NCI-H1092 (cell line): ENCODE results near the gene COL8A2.

Experiments
- DNase-seq: peaks from one replicate; lab custom pipeline; 2025; lab: John Stamatoyannopoulos, UW

COL8A2 gene

GRCh38 chr1:36114371-36114770 lies 10.7 kb downstream of the COL8A2 start:
- DNase-seq, result no peak

DNA sequence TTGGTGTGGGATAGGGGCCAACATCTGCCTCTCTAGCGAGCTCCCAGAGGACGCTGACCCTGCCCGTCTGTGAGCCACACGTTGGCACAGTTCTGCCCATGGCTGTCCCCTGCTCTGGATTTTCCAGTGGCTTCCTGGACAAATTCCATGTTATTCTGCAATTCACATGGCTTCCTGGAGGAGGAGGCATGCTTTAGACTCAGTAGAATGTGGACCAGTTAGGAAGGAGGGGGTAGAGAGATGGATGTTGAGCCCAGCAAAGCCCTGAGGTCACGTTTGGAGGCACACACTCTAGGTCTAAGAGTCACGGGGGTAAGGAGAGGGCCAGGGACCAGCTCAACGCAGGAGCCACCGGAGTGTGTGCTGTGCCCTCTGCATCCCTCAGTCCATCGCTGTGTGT lies 12.2 kb downstream of the COL8A2 start:
- no peak for DNase-seq

- DNase-seq, result no peak
These were observed 13.9 kb downstream of the COL8A2 start for GRCh38 chr1:36111151-36111550.

GRCh38 chr1:36109041-36109679 lies 15.9 kb downstream of the COL8A2 start:
- no peak for DNase-seq

DNA sequence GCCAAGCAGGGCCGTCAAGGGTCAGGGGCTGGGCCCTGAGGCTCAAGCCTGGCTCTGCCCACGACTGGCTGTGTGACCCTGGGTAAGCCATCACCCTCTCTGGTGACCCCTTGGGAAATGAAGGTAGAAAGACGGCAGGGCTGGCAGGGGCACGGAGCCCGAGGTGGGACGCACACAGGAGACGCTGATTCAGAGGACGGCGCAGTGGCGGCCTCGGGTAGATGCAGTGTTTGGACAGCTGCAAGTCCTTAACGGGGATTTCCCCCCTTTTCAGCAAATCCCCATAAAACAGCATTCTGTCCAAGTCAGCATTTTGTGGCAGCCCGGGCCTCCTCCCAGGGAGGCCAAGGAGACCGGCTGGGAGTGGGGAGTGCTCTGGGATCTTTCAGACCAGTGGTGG lies 16.7 kb downstream of the COL8A2 start:
- no peak for DNase-seq

DNA sequence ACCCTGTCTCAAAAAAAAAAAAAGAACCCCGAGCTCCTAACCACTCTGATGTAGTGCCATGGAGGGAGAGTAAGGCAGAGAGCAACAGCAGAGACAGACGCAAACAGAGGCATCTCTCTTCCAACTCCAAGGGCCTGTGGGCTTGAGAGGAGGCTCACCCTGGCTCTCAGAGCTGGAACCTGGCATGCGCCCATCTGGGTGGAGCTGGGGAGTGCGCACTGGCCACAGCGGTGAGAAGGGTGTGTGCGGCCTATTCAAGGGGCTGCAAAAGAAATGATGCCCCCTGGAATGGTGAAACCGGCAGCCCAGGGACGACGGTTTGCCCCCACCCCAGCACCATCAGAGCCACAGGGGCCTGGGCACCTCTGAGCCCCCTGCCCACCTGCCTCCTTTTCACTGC lies 17.6 kb downstream of the COL8A2 start:
- peak; percentile 17 for DNase-seq

DNA sequence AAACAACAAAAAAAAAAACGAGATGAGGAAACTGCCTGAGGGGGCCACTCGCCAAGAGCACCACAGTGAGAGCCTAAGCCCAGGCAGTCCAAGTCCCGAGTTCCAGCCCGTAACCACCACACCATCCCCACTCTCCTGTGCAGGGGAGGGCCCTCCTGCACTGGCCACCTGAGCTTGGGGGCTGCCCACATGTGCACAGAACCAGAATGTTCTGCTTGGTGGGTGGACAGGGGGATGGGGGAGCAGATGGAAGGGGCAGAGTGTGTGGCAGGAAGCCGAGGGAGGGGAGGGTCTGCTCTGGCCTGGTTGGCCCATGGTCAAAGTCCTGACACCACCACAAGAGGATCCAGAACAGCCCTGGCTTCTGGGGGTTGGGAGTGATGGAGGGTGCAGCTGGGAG lies 18.8 kb downstream of the COL8A2 start:
- no peak for DNase-seq

- DNase-seq, result no peak
These were observed 23.5 kb downstream of the COL8A2 start for GRCh38 chr1:36101546-36101945.

- no peak for DNase-seq
These were observed 24.6 kb downstream of the COL8A2 start for GRCh38 chr1:36100376-36100775.

DNA sequence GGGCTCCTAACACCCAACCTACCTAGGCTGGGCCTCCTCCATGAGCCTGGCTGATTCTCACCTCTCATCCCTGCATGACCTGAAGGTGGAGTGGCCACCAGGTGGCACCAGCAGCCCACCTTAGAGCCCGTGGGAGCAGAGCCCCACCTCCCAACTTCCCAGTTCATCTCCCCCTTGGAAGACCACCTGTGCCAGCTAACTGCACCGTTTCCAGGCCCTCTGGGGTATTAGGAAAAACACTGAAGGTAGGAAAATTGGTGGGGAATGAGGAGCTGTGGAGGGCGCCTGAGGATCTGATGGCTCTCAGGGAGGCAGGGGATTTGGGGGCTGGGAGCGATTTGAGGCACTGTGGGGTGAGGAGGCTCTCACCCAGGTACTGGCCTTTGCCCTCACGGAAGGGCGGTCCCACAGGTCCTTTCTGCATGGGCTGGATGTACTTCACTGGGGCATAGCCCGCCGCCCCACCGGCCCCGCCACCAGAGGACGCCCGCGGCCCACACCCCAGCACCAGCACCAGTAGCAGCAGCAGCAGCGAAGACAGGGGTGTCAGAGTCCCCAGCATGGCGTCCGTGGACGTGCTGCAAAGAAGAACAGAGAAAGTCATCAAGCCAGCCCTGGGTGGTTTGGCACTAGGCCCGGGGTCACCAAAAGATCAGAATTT lies 25.2 kb downstream of the COL8A2 start:
- peak; percentile 75 for DNase-seq

DNA sequence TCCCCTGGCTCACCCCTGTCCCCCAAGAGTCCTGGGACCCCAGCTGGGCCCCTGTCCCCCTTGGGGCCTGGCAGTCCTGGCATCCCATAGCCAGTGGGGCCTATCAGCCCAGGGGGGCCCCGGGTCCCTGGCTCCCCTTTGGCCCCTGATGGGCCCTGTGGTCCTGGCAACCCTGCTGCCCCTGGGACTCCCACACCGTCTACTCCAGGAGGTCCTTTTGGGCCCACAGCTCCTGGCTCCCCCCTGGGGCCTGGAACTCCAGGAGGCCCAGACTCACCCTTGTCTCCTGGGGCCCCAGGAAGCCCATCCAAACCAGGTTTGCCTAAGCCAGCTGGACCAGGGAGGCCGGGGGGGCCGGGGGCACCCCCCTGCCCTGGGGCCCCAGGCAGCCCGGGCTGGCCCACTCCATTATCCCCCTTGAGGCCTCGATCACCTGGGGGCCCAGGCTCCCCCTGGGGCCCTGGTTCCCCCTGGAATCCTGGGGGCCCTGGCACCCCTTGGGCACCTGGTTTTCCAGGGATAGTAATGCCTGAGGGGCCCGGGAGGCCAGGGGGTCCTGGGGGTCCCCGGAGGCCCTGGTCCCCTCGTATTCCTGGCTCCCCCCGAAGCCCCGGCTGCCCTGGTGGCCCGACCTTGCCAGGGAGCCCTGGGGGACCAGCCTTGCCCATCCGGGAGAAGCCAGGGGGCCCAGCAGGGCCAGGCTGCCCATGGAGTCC lies 26.2 kb downstream of the COL8A2 start:
- no peak for DNase-seq

DNA sequence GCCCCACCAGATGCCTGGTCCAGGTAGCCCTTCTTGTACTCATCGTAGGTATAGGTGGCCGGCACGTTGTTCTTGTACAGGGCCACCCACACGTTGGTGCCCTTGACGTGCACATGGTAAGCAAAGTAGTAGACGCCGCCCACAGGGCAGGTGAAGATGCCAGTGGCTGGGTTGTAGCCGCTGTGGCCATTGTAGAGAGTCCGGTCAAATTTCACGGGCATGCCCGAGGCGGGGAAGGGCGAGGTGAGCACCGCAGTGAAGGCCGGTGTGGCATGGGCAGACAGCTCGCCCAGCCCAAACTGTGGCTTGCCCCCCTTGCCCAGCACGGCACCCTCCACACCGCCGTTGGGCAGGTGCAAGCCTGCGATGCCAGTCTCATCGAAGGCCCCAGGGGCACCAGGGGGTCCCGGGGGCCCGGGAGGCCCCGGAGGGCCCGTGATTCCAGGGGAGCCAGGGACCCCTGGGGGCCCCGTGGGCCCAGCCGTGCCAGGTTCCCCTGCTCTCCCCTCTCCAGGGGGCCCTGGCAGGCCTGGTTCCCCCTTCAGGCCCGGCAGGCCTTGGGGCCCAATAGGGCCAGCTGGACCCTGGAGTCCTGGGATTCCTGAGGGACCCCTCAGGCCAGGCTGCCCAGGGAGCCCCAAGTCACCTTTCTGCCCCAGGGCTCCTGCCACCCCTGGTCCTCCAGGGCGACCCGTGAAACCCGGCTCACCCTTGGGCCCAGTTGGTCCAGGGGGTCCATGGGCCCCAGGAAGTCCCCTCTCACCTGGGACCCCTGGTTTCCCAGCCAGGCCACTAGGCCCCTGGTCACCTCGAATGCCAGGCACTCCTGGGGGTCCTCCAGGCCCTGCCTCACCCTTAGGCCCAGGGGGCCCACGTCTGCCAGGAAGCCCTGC lies 27.1 kb downstream of the COL8A2 start:
- DNase-seq, result no peak

- DNase-seq, result no peak
These were observed 28.3 kb downstream of the COL8A2 start for GRCh38 chr1:36096500-36097432.

- no peak for DNase-seq
These were observed 29.1 kb downstream of the COL8A2 start for GRCh38 chr1:36095760-36096405.

GRCh38 chr1:36094621-36095061 lies 30.4 kb downstream of the COL8A2 start:
- no peak for DNase-seq

DNA sequence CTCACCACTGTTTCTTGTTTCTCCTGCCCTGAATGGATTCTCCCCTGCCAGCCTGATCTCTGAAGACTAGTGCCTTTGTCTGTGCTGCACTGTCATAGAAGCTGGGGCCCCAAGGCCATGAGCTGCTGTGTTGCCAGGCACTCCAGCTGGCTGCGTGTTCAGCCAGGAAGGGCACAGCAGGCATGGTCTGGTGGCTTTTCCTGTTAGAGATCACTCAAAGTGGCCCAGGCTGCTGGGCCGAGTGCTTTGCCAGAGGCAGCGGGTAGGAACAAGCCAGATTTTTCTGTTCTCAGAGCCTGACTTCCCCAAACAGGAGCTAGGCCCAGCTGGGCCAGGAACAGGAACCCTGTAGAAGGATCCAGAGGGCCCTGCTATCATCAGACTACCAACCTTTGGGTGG lies 31.1 kb downstream of the COL8A2 start:
- DNase-seq, result no peak

DNA sequence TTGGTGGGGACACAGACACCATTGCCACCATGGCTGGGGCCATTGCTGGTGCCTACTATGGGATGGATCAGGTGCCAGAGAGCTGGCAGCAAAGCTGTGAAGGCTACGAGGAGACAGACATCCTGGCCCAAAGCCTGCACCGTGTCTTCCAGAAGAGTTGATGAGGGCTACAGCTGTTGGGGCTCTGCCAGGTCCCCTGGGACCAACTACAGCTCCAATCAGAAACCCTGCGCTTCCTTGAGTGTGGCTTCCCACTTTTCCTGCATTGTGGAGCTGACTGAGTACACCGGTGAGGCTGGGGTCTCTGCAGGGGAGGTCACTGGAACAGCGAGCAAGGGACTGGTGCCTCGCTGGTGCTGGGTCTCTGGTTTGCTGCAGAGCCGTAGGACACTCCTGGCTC lies 31.8 kb downstream of the COL8A2 start:
- no peak for DNase-seq

DNA sequence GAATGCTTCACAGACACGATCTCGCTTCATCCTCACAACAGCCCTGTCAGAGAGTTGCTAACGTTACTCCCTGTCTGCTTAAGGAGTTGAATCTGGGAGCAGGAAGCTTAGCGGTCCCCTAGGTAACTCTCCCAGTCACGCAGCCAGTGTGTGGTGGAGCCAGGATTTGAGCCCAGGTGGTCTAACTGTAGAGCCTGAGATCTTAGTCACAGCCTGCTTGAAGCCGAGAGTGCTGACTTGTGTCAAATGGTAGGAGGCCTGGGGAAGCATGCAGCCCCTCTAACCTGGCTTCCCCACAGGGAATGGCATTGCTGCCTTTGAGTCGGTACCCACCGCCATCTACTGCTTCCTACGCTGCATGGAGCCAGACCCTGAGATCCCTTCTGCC lies 32.2 kb downstream of the COL8A2 start:
- no peak for DNase-seq

DNA sequence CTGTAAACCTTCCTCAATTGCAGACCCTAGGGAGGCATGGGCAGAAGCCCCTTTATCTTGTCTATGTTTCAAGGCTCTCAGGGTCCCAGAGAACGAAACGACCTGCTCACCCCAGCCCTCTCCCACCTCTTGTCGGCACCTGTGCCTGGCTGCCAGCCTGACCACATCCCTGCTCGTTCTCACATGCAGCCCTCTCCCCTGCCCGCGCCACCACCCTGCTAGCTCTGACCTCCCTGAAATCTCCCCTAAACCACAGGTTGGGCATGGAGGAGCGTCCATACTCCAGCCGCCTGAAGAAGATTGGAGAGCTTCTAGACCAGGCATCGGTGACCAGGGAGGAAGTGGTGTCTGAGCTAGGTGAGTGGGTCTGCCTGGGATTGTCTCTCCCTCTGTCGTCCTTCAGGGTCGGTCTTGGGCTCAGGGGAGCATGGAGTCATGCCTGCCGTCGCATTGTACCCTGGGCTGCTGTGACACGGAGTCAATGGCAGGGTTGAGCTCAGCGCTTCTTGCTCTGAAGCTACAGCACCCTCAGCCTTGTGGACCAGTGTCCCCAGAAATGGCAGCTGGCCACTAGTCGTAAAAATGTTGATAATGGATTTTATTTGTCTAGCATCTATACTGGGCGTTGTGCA lies 32.7 kb downstream of the COL8A2 start:
- DNase-seq, result no peak

- no peak for DNase-seq
These were observed 33.3 kb downstream of the COL8A2 start for GRCh38 chr1:36091698-36092097.
